Ishikawa (cell line): Measurements from ENCODE around the gene UBE2O.

Experiments used
- CREB1 ChIP-seq: IDR thresholded peaks from 2 replicates; pipeline ENCODE4 v1.6.1; 2012; ENCODE audit warnings: low read depth
- TF ChIP-seq, protein P1 (sequence below): IDR thresholded peaks from 2 replicates; pipeline ENCODE4 v1.6.1; 2012

DNA sequence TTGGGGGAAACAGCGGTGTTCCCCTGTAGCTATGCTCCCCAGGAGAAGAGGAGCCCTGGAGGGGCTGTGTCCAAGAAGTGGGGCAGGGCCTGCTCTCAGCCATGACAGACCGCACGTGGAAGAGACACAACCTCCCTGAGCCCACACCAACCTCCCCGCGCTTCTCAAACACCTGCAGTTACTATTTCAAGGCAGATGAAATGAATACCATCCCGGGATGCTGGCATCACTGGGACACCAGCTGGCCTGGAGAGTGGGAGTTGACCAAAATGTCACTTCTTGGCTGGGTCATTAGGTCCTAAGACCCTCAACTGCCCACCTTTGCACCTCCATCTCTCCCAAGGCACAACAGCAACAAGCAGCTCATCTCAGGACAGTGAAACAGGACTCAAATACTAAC, 36.5 kb downstream of the UBE2O start:
- TF ChIP-seq, protein P1, sequence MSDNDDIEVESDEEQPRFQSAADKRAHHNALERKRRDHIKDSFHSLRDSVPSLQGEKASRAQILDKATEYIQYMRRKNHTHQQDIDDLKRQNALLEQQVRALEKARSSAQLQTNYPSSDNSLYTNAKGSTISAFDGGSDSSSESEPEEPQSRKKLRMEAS, result no peak
- no peak for TF ChIP-seq CREB1
